T-helper 2 cell (primary cell): ENCODE measurements around the gene DHX57.
A peak's percentile ranks its signal among the peaks of the same experiment; 100 is the strongest.

ENCODE experiments used
- DNase-seq, 5 experiments: peaks; one replicate each; pipeline versions ENCODE4 v3.0.0 to v3.0.0-alpha.2; 2012 to 2022

The DHX57 gene

DNA sequence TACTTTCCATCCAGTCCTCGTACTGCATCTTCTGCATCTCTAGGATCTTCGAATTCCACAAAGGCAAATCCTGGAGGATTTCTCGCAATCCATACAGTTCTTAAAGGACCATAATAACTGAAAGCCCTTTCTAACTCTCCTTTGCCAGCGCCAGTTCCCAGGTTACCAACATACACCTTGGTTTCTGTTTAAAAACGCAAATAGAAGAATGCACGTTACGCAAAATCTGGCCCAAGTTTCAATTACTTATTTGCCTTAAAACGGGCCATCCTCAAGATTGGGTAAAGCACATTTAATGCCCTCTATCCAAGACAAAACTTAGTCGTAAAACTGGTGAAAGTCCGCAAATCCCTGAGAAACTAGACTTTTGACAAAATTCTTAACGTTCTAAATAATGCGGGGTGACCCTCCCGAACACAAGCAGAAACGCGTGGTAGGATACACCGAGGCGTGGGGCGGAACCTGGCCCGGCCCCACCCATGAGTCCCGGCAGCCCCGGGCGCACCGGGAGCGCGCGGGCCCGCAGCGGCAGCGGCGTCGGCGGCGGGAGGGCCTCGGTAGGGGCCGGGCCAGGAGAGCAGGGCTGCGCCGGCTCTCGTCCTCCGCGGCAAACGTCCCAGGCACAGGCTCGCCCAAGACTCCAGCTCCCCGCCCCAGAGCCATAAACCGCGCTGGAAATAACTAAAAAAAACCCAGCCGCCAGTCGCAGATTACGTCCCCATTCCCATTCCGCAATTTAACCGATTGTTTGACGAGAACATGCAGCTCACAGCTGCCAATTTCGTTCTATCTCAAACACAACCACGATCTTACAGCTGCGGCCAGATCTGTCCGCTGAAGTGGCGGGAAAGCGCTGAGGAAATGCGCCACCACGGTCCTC, 125.5 kb downstream of the DHX57 start:
- peak in 3 of 5 experiments; percentile 23 to 87 (median 29) for DNase-seq

DNA sequence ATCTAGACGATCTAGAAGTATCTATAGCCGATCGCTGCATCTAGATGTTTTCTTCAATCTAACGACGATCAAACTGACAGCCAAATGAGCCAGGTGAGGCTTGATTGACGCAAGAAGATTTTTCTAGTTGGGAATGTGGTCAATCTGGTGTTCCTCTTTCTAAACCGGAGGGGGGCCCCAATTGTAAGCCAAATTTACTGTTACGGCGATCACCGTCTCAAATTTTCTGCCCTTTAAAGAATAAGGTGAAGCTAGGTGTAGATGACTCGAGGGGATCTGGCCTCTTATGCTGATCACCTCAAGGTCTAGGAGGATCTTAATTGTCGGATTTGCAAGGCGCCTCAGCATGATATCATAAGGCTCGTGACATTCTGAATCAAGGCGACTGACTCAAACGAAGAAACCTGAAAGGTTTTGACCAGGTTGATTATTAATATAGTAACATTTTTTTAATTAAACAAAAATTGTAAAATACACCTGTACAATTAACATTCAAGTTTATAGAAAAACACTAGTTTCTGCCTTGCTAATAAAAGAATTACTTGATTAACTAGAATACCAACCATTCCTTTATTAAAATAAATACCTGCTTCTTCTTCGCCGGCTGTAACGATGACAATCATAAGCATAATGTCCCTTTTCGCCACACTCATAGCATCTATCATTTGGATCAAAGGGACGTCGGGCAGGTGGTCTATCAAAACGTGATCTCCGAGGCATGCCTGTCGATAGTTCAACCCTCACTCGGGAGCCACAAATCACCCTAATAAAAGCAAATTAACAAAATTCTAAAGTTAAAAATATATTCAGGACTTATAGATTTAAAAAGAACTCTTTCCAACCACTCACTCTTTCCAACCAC, 126.6 kb downstream of the DHX57 start:
- DNase-seq = peak in 2 of 5 experiments; percentile 44 to 62

DNA sequence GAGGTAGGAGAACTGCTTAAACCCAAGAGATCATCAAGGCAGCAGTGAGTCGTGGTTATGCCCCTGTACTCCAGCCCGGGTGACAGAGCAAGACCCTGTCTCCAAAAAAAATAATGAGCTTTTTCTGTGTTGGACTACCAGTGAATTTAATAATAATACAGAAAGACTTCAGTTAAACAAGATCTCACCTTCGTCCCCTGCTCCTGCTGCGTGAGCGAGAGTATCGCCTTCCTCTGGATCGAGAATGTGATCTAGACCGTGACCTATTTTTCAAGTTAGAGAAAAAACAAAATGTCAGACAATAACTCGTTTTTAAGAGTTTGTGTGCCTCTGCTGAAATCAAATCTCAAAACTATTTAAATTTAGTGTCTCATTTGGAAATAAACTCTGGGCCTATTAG, 127.3 kb downstream of the DHX57 start:
- no peak for DNase-seq

DNA sequence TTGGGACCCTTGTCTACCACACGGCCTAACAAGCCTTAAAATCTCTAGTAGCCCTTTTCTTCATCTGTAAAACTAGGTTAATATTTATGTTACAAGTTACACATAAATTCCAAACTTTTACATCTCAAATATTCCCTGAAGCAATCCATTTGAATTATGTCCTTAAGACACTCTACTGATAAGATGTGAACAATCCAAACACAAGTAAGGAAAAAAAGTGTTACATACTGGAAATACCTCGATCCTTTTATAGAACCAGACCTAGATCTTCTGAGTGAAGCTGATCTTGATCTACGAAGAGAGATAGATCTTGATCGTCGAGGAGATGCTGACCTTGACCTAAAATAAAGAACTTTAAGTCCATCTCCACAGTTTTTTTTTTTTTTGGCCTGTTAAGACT, 127.9 kb downstream of the DHX57 start:
- DNase-seq = no peak
